NAMALWA (cell line): ENCODE measurements around the gene RNLS.
"Not testable (repeated sequence)": the region's sequence is repeated elsewhere in the genome, so short reads cannot be mapped to it uniquely, and the experiment has no call there.

ENCODE experiments used
- DNase-seq: peaks from one replicate; pipeline ENCODE4 v3.0.0-alpha.2; 2015; ENCODE audit warnings: low spot score

RNLS gene

DNA sequence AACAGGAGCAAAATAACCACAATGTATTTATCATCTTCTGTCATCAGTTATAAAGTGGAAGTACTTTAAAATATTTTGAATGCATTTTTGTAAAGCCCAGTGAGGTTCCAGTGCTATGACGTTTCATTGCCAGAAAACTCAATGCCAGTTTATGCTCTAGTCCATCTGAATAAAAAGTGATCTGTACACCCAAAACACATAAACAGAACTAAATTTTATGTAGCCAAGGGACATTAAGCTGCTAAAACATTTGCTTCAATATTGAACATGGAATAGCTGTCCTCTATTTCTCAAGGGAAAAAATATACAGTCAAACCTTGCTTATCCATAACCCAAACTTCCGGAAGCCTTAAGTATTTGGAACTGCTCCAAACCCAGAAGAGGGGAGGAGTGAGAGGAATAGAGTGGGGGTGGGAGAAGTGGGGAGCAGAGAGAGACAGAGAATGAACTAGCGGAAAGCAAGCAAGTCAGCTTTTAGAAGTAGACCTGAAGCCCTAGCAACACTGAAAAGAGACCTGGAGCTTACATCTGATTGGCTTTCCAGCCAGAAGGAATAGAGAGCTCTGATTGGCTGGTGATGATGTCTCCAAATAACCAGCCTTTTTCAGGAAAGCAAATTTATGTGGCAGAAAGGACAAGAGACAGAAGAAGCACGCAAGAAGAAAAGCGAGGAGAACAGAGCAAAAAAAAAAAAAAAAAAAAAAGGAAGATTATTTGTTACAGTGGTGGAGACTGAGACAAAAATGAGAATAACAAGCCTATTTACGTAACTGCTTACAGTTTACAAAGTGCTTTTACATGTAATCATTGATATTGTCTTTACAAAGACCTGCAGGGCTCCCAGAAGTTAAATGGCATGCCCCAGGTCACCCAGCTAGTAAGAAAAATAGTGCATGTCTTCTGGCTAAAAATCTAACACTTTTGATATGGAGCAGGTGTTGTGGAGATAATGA lies 196.0 kb downstream of the RNLS start:
- DNase-seq = peak; percentile 90

DNA sequence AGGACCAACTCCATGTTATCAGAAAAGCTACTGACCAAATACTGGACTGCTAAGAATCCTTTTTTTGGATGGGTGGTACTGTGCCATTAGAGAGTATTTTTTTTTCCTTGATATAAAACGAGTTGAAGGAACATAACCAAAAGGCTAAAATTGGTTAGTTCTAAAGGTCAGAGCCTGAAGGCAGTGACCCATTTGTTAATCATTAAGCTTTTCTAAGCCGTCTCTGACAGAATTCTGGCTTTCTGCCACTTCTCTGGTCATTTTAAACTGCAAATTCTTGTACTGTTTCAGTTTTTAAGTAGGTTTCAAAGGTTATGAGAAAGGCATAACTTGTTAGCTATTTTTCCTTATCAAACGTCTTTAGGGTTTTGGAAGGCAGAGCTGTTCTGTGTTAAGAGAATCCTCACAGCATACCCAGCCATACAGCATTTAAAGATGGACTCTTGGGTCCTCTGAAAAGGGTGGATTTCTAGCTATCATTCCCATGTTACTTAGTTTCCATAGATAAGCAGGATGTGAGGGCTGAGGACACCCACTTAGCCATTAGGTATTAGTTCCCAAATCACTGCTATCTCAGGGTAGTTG lies 196.8 kb downstream of the RNLS start:
- DNase-seq = no peak

DNA sequence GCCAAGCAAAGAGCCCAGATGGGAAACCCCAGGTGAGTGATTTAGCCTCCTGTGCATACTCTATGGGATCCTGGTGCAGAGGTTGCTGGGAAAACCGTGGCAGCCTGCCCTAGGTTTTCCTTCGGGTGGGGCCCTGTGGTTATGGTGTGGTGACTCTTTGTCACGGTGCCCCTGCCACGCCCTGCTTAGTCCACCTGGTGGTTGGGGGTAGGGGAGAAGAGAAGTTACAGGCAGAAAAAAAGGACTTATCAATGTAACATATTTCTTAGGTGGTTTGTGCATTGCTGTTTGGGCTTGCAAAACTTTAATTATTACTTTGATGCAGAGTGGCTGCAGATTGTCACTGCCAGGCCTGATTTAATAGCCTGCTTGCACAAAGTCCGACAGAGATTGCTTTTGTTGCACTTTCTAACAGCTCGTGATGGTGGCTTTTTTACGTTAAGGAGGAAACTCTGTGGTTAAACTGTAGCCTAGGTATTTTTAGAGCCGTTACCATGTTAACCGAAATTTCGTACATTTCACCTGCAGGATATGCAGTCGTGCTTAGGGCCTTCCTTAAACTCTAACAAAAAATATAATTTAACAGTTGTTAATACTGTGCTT lies 197.4 kb downstream of the RNLS start:
- peak; percentile 93 for DNase-seq

DNA sequence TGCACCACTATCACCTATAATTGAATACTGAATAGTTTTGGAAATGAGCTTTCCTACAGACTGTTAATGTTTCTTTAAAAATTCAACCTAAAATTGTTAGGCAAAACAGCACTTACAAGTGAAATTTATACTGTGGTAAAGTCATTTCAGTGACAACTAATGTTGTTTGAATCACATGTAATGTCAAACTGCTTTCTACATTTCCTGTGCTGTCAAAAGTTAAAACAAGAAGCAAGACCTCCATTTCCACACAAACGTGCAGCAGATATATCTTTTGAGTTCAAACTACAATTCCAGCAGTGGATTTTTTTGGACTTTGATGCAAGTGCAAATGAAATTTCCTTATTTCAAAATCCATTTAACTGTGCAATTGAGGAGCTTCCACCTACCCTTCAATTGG lies 199.8 kb downstream of the RNLS start:
- DNase-seq = no peak

DNA sequence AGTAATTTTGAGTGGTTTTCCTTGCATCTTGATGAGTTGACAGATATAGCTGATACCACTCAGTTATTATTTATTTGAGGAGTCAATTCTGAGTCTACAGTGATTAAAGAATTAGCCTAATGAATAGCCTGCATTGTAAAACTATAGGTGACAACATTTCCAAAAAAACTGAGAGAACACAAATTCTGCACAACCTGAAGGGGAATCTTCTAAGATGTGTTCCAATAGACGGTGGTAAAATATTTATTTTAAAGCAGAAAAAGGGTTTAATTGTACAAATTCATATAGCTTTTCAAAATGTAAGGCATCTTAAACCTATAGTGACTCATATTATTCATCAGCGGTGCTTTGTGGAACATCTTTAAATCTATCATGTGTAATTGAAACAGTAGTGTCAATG lies 200.4 kb downstream of the RNLS start:
- no peak for DNase-seq

DNA sequence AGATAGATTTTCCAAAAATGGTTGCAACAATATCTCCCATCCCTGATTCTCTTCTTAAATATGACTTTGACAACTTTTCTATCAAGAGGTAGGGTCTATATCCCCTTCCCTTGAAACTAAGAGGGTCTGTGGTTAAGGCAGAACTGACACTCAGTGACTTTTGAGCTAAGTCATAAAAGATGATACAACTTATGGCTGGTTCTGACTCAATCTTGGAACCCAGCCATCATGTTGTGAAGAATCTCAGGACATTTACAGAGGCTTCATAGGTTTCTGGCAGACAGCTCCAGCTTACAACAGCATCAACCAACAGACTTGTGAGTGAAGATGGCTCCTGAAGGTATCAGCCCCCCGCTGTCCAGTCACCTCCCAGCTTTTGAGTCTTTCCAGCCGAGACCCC lies 203.5 kb downstream of the RNLS start:
- no peak for DNase-seq

DNA sequence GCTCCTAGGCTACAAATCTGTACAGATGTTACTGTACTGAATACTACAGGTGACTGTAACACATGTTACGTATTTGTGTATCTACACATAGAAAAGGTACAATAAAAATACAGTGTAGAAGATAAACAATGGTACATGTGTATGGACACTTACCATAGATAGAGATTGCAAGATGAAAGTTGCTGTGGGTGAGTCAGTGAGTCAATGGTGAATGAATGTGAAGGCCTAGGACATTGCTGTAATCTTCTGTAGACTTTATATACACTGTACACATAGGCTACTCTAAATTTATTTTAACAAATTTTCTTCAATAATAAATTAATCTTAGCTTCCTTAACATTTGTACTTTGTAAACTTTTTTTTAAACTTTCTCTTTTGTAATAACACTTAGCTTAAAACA lies 205.6 kb downstream of the RNLS start:
- no peak for DNase-seq

DNA sequence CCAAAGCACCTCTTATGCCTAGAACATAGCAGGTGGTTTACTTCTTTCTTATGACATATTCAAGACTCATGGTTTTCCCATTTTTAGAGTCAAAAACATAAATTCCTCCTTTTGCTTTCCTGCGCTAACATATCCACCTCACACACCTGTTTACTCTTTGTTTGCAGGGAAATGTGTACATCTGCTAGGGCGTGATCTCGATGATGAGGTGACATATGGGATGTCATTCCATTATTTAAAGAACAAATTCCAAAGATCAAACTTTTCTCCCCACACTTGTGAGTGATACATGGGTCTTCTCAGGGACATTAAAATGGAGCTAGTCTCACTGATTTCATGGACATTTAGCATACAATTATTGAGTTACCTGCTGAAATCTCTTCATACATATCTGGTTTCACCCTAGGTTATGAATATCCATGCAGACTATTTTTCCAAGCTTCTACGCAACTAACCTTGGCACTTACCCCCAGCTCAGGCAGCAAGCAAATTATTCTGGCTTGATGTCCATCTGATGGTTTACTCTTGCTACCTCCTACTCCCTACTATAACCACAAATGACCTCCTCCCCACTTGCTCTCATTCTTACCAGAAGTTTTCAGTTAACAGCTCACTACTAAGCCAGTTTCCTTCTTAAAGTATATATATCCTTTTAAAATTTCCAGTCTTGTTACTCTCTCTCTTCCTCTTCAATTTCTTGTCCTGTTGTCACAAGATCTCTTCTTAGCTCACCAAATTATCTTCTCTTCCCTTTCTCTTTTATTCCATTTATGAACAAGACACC lies 208.5 kb downstream of the RNLS start:
- no peak for DNase-seq

DNA sequence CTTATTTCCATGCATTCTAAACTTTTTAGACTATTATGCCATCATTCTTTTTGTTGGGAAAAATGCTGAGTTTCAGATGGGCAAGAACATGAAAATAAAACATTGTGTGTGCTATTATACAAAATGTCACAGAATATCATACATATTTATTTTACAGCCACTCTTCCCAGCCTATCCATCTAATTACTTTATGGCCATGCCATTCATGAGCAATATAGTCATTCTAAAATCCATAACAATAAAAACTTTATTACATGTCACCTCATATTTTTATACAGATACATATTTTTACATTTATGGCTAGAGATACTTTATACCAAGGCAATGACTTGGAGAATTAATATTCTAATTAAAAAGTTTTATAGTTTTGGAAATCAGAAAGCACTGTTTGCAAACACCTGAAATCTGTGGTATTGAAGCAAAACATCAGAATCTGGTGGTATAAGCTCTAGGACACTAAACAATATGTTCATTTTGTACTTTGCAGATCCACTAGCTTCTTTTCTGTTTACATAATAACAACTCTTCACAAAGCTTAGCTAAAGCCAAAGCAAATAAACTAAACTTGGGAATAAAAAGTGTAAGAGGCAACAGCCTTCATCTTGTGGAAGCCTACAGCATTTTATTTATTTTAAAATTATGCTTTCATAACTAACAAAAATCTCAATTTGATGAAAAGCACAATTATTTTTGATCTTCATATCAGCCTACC lies 210.1 kb downstream of the RNLS start:
- DNase-seq = no peak

DNA sequence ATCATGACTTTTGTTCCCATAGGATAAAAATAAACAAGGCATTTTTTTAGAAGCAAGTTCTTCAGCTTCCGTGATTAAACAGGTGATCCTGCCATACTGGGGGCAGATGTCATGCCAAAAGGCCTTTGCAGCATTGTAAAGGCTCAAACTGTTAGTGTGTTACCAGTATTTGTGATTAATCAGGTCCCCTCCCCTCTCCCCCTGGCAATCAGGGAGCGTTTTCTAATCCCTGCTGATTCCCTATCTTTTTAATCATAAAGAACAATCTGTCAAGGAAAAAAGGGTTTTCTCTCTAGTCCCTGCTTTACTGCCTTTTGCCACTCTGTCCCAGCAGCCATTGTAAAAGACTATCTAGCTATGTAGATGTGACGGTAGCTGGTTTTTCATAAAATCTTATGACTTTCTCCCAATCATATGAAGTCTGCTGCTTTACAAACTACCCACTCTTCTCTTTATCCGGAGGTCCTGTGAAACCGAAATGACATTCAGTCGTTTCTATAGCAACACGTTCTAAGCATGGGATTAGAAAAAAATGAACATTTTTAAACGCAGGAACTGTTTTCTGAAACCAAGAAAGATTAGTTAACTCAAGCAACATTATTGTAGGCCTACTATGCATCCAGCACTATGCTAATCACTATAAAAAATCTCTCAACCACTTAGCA lies 210.9 kb downstream of the RNLS start:
- no peak for DNase-seq

DNA sequence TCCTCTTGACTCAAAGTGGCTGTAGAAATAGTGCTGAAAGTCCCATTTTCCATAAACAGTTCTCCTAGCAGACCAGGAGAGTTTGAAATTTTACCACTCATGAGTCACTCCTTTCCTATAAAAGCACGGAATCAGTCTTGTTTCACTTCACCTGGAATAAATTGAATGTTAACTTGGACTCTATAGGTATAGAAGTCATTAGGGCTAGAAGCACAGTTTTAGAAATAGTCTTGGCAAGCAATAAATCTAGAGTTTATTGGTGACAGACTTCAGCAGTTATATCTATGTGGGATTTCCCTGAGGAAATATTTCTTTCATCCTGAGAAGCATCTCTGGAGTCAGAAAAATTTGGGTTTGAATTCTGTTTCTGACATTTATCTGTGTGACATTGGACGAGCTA lies 212.4 kb downstream of the RNLS start:
- no peak for DNase-seq

DNA sequence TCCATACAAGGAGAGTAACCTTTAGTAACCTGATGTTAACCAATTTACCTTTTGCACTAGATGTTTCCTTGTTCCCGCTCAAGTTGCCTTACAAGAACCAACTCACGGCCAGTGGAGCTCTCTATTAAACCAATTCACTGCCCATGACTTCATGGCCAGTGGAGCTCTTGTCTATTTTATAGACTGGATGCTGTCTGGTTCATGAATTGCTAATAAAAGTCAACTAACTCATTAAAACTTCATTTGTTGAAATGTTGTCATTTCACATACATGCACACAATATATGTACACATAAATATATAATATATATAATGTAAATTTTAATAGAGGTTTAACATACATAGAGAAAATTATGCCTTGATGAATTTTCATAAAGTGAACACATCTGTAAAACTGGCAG lies 216.3 kb downstream of the RNLS start:
- DNase-seq = no peak

DNA sequence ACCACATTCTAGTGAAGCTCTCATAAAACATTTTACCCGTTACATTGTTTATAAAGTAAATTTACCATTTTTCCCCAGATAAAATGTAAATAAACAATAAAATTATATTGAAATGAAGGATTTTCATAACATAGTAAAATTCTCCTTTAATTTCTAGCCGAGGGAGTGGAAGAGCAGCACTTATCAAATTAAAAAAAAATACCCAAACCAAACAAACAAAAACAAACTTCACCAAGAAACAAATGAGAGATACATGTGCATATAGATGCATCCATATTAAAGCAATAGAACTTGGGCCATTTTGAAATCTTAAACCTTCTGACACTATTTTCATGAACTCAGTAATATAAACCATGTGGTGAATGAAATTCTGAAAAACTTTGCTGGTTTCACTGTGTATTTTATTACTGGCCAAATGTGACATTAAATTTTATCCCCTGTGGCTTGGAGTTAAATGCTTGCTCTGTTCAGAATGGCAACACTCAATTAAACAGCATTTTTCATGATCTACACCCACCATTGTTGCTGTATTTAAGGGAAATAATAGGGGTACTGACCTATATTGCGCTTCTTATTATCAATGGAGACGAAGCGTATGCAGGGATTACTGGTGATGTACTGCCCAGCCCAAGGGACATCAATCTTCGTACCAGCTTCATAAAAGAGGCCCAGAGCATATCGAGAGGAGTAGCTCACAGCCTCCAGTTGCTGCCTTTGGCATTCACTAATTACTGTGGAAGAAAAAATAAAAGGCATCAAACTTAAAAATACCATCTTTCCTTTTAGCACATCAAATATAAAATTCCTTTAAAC lies 220.9 kb downstream of the RNLS start:
- DNase-seq = no peak

DNA sequence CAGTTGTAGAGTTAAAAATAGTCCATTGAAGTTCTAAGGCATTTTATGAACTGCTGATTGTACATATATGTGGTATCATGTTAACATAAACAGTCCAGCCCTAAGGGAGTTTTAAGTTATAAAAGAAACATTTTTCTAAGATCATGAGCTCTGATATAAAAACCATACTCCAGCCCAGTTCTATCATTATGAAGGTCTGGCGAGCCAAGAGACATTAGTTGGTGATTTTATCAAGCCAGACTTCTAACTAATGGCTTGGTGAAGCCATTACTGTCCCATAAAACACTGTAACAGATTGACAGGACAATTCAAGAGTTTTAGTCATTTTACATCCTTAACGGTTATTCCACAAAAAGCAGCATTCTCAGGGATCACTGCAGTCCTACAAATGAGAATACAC lies 221.6 kb downstream of the RNLS start:
- no peak for DNase-seq

DNA sequence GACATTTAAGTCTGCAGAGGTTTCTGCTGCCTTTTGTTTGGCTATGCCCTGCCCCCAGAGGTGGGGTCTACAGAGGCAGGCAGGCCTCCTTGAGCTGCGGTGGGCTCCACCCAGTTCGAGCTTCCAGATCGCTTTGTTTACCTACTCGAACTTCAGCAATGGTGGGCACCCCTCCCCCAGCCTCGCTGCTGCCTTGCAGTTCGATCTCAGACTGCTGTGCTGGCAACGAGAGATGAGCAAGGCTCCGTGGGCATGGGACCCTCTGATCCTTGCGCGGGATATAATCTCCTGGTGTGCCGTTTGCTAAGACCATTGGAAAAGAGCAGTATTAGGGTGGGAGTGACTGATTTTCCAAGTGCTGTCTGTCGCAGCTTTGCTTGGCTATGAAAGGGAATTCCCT lies 227.4 kb downstream of the RNLS start:
- DNase-seq = not testable (repeated sequence)

DNA sequence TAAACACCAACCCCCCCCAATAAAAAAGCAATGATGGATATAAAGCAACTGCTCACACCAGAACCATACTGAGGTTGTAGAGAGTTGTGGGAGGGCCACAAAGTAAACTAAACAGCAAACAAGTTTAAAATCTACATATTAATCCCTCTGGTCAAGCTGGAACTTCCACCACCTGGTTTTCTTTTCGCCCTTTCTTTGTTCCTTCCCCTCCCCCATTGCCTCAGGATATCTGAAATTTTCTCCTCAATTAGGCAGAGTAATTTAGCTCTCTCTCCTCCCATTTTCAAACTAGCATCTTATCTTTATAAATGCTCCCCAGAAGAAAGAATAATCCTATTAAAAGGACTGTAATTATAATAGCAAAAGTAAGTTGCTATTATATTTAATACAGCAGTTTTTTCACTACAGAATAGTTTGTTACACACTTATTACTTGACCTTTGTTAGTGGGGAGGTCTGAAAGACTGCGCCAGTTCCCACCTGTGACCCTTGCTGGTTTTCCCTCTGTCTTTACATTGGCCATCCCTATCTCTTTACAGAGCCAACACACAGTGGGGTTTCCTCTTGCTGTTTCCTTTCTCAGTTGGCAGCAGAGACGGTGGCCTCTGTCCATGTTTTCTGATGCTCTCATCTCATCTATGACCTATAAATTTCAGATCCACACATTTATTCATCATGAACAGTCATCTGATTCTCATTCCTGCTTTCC lies 235.4 kb downstream of the RNLS start:
- no peak for DNase-seq

DNA sequence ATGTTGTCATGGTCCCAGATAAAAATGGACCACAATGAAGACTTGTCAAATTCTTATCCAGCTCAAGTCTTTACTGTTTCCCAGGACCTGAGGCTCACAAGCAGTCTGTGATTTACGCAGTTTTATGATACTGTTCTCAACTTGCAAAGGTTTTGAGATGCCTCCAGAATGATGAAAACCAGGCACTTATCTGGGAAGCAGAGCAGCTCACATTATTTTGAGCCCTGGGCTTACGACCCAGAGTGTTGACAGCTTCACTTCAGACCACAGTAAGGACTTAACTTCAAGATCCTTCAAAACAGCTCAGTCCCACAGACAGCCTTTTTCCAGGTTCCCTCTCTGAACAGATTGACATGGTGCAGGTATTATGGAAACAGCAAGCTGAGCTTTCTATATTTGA lies 236.1 kb downstream of the RNLS start:
- DNase-seq = no peak

DNA sequence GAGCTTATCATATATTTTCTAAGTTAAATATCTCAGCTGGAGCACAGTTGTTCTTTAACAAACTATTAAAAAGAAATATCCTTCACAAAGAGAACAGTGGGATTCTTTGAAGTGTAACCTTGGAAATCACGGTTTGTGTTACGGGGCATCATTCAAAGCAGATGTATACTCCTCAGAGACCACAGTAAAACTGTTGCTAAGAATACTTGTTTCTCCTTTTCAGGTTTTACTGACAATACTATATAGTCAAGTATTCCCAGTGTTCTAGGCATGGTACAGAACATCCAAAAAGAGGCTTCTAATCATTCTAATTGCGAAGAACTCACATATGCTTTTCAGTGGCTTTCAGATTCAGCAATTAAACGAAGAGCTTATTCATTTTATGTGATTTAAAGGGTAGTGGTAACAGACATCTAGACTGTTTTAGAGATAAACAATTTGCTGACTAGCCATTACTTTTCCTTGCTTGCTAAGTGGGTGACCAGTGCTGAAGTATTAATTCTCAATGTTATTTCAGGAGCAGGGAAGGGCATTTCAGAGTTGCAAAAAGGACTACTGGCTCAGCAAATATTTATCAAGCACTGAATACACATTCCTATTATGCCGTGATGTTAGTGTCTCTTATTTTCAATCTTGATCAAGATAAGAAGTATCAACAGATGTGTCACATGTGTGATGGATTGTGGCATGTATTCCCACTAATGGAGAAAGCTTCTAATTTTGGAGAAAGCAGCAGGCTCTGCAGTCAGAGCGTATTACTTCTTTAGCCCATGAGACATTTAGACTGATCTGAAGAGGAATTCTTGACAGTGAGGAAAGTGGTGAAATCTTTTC lies 236.8 kb downstream of the RNLS start:
- DNase-seq = no peak
